GM21447 (cell line): ENCODE results near the gene GABRB2.
"Not testable (repeated sequence)": the region's sequence is repeated elsewhere in the genome, so short reads cannot be mapped to it uniquely, and the experiment has no call there.

ENCODE experiments used
- ATAC-seq: cut with Tn5 transposase; IDR thresholded peaks from one replicate; pipeline ENCODE4 v1.9.1; 2021; ENCODE audit not compliant: unreplicated experiment

GABRB2 gene

DNA sequence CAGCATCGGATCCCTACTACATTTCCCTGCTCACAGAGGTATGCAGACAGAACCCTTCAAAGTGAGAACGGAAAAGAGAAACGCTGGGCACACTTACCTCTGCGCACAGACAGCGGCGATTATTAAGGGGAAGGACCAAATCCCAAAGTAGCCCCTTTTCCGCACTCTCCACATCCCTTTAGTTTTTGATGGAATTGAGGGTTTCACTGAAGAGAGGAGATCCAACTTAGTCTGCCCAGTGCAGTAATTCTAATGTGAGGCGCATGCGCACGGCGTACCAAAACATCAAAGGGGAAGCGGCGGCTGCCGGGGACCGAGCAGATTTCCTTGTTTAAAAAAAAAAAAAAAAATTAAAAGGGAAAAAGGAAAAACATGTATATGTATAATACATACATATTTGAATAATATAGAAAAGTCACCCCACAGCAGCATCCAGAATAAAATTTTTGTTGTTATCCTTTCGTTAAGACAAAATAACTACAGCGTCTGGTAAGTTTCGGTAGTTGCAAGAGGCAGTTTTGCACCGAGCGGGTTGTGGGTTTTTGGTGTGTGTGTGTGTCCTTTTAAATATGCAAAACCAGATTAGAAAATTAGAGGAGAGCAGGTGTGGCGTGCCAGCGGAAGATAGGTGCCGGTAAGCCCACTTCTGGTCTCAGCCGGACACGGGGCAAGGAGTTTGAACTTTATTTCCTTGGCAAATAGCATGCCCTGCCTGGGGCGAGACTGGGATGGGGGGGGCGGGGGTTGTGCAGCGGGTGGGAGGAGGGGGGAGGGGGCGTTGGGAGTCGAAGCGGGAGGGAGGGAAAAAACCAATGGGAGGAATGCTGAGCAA is at the start of gene GABRB2:
Gene GABRB2, minus strand, starts transcription at position 256 of the 832 bp plus-strand sequence. Its CDS starts 82 bp downstream, at position 174.
- peak; percentile 58 for ATAC-seq

DNA sequence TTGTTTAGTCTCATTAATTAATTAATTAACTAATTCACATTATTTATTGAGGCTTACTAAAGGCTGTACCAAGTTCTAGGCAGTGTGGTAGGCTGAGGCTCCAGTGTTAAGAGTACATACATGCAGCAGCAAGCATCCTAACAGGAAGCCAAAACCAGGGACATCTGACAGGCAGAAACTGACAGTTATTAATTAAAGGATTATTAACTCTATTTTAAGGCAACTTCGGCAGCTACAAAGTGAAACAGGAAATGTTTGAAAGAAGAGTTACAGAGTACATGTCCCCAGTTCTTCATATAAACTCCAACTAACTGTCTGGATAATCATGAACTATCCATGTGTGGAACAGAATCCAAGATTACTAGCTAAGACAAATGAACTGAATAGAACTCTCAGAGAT is 39.3 kb upstream of the GABRB2 start:
- ATAC-seq, result no peak

DNA sequence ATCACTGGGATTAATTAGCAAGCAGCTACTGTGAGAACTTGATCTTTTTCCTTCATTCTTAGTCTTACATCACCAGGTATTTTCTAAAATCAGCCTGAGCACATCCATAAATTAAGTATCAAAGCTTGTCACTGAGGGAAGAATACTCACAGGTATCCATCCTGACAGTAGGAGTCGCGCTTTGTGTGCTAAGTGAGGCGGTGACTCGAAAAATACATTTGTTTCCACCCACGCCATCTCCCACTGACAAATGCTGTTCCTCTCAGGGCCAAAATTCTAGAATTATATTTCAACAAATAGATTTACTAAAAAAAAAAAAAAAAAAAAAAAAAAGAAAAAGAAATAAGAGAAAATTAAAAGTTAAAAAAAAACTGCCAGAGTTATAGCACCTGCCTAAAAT is 34.1 kb upstream of the GABRB2 start:
- no peak for ATAC-seq

DNA sequence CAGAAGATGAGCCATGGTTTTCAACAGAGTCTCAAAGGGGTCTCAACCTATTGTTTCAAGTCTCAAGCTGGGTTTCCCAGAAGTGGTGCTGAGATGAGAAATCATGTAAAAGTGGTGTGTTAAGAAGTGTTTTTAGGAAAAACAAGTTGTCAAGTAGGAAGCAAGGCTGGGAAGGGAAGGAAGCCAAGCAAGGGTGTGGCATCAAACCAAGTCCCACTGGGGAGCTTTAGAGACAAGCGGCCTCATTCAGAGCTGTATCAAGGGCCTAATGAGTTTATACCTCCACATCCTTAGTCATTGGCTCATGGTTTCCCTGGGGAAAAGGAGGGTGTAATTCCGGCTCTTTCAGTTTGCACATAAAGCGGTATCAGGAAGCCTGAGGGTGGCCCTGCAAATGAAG is 26.4 kb upstream of the GABRB2 start:
- ATAC-seq, result no peak

DNA sequence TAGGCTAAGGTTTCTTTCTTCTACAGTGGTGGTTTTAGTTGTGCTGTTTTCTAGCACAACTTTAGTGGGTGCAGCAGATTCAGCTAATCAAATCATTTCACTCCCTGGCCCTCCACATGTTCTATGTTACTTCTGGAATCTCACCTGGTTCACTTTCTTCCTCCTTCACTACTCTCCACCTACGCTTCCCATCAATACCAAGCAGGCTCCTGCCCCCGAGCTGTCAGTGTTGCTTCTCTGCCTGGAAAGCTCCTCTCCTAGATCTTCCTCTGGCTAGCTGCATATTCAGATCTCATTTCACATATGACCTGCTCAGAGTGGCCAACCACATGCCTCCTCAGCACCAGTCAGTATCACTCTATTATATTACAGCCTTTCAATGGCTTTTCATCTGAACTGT is 19.6 kb upstream of the GABRB2 start:
- ATAC-seq, result no peak

DNA sequence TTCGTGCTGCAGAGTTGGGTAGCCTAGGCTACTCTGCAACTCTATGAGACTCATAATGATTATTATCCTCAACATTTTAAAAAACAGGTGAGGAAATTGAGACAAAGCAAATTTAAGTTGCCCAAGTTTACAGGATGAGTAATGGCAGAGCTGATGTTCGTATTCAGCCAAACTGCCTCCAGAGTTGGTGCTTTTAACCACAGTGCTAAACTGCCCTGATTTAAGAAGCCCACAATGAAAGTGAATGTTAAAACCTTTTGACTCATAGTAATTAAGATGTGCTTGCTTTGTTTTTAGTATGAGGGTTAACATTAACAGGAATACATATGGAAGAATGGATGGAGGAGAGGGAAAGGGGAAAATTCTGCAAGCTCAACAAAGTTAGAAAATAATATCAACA is 15.9 kb upstream of the GABRB2 start:
- ATAC-seq, result no peak

DNA sequence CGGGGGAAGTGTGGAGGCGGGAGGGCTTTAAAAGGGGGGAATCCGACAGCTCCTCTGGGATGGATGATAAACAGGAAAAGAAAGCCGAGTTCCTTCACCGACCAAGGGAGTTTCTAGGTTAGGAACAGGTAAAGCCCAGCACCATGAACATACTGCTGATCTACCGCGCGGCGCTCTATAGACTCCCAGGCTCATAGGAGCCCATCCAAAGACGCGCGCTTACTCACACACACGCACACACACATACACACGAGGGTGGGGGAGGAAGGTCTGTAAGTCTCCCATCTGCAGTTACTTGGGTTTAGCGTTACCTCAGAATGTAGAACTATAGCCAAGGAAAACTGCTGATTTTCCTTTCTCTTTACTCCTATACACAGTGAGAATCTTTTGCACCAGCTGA is 2.6 kb upstream of the GABRB2 start:
- no peak for ATAC-seq

DNA sequence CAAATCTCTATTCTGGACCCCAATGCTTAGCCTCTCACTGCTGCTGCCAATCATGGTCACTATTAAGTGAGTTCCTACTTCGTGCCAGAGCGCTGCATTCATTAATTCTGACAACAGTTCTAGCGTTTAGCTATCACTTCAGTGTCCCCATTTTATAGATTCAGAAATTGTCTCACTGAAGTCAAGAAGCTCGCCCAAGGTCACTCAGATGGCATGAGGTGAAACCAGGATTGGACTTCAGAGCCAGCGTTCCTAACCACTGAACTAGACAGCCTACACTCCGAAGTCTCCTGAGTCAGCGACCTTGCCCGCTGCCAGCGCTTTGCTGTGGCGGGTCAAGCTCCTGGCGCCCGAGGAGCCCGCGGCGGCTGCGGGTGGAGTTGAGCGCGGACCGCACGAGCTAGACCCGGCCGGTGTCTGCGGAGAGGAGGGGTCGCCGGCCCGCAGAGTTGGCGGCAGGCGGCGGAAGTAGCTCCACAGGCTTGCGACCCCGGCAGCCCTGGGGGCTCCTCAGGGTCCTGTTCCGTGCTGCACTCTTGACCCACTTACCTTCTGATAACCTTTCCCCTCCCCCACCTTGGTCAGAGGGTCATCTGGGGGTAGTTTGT is 2.1 kb upstream of the GABRB2 start:
- no peak for ATAC-seq

DNA sequence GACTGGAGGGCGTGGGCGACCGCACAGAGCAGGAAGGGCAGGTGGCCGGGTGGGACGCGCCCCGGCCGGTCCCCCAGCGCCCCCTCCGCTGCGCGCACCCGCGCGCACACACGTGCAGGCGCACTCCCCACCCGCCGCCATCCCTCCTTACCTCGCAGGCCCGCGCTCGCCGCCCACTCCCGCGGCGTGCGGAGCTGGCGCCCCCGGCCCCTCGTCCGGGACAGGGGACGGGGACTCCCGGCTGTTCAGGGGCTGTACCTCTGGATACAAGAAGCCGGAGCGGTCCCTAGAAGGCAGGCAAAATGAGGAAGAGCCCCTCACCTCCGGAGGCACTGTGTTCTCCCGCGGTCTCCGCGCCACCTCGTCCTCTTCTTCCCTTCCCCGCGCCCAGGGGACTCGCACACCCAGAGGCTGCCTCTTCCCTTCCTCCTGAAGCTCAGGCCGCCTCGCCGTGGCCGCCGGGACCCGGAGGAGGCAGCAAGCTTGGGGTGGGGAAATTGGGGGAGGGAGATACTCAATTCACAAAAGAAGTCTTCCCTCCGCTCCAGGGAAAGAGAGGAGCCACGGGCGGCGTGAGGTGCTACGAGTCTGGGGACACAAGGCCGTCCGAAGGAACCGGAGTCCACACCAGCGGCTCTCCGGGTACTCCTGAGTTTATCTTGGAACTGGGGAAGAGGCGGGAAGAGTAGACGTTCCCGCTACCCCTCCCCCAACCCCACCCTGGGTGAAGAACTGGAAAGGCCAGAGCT is 1.4 kb upstream of the GABRB2 start:
- no peak for ATAC-seq

DNA sequence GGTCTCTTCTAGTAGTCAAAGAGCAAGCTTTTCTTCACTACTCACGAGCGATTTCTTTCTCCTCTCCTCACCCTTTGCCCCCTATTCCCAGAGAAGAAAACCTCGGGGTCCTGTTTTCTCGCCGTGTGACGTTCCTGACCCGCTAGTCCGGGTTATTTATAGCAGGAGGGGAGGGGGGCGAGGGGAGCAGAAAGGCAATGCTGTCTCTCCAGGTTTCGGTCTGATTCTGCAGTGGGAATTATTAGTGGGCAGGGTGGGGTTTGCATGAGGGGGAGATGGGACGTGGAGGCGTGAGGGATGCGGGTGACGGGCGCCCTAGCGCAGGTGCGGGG is 847 bp upstream of the GABRB2 start:
- ATAC-seq, result no peak

DNA sequence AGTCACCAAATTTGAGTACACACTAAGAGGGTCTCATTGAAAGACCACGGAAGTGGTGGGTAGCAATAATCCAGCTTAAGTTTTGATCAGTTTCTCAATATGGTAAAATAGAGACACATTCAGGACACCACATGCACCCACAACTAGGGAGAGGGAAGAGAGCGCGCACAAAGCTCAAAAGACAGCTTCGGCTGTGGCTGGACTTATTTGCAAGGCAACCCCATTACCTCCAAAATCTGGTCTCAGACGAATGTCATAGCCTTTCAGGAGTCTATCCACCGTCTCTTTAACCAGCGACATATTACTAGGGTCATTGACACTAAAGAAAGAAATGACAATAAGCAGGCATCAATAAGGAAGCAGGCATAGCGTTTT is 443 bp downstream of the GABRB2 start:
- ATAC-seq, result peak; percentile 3

DNA sequence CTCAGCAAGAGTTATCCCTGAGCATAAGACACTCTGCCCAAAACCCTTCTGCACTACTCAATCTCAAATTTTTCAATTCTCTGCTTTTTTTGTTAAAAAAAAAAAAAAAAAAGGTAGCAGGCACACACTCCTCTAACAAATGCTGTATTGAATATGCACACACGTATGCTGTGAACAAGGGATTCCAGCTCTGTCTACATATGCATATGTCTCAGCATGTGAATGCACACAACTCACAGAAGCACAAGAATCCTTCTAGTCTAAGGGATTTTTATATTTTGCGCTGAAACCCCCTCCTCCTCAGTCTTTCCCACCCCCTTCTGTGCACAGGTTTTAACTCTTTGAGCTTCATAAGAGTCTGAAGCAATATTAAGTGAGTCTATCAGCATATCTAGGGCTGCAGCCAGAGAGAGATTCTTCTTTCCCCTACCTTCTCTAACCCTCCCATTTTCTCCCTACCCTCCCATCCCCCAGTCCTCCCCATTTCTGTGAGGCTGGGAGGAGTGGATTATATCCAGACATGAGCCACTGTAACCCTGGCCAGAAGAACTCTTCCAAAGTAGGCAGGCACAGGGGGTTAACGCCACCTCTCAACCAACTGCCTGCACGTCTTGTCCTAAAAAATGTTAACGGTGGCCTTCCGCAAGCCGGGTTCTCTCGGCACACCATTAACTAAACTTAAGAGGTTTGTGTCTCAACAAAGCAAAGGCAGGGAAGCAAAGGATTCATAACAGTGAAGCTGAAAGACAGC is 1.0 kb downstream of the GABRB2 start:
- ATAC-seq, result no peak

DNA sequence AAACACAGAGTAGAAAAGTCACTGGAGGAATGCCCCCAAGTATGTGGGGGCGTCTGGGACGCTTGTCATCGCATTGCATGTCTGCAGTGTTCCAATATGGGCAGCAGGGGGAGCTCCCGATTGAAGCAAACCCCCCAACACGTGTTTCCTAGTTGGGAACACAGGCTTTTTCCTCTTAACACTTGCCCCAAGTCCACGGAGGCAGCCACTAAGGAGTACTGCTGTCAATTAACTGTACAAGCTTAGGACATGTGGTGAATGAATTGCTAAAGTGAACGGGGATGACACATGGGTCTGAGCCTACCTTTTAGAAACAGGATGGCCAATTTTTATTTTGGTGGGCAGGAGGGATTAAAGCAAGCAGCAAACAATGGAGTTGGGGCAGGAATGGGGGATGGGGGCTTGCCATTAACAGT is 2.2 kb downstream of the GABRB2 start:
- peak; percentile 56 for ATAC-seq

DNA sequence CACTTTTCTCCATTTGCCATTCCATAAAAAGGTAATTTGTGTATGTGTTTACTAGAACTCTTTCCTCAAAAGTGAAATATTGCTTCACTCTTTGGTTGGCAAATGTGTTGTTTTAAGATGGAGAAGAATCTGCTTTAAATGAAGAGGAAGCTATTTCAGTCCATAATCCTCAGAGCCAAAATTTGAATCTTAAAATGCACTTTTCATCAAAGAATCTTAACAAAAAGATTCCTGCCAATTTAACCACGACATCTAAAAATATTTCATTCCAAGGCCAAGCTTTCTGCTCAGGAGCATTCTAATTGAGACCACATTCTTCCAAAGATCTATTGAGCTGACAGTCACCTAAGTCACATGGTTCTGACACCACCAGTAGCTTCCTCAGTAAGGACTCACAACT is 7.5 kb downstream of the GABRB2 start:
- no peak for ATAC-seq

DNA sequence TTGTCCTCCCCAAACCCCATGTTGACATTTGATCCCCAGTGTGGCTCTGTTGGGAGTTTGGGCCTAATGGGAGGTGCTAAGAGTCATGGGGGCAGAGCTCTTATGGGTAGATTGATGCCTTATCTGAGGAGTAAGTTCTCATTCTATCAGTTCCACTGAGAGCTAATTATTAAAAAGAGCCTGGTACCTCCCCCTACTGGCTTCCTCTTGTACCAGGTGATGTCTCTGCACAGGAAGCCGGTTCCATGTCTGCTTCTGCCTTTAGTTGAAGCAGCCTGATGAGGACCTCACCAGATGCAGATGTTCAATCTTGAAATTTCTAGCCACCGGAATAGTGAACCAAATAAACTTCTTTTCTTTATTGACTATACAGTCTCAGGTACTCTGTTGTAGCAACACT is 10.8 kb downstream of the GABRB2 start:
- ATAC-seq, result peak; percentile 73

DNA sequence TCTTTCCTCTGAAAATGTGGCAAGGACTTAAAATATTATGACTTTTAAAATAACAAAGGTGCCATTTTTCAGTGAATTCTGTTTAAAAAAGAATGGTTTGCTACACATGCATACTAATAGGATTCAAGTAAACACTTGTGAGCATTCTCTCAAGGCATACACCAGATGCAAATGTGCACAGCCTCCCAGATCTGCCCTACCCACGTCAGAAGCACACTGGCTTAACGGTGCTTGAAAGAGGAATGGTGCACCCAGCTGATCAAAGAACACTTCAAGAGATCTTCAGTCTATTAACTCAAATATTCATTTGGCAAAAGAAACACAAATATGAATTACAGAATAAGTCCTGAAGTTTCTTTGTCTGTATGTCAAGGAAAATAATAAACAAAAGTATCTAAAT is 15.8 kb downstream of the GABRB2 start:
- no peak for ATAC-seq

DNA sequence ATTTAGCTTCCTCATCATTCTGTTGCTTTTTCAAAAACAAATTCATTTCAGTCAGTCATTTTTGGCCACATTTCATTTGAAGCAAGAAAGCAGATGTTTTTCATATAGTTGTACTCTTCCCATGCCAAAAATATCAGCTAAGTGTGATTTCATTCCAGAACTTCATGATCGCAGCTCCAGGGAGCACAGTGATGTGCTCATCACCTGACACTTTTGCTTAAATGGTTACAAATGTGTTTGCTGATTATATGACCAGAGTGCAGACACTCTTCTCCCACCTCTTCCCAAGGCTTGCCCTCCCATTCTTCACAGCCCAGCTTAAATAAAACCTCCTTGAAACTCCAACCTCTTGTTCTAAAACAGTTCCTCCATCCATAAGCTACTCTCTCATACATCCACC is 32.6 kb downstream of the GABRB2 start:
- ATAC-seq, result no peak

DNA sequence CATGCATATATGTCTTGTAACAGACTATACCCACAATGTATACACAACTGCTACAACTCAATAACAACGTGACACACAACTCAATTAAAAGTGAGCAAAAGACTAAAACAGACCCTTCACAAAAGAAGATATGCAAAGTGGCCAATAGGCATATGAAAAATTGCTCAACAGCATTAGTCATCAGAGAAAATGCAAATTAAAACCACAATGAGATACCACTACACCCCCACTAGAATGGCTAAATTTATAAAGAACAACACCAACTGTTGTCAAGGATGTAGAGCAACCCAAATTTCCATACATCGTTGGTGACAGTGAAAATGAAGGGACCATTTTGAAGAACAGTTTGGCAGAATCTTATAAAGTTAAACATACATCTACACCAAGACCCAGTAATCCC is 38.9 kb downstream of the GABRB2 start:
- no peak for ATAC-seq

DNA sequence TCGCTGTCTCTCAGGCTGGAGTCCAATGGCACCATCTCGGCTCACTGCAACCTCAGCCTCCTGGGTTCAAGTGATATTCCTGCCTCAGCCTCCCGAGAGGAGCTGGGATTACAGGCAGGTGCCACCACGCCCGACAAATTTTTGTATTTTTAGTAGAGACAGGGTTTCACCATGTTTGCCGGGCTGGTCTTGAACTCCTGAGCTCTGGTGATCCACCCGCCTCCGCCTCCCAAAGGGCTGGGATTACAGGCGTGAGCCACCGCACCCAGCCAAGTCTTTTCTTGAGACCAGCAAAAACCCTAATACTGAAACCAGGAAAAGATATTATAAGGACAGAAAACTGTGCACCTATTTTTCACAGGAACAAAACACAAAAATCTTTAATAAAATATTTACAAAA is 41.4 kb downstream of the GABRB2 start:
- not testable (repeated sequence) for ATAC-seq

DNA sequence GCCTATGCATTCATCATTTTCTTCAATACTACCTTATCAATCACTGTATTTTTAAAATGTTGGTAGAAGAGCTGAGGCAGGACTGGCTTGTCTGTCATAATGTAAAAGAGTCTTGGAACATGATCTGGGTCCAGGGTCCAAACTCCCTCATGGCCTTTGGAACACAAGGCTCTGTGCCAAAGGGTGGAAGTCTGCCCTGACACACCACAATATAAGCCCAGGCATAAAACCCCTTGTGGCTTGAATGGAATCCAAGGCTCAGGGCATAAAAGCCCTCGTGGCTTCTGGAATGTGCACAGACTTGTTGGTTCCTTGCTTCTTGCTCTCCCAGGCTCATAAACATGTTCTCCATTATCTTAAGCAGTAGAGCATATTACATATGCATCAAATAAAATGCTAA is 48.0 kb downstream of the GABRB2 start:
- no peak for ATAC-seq

DNA sequence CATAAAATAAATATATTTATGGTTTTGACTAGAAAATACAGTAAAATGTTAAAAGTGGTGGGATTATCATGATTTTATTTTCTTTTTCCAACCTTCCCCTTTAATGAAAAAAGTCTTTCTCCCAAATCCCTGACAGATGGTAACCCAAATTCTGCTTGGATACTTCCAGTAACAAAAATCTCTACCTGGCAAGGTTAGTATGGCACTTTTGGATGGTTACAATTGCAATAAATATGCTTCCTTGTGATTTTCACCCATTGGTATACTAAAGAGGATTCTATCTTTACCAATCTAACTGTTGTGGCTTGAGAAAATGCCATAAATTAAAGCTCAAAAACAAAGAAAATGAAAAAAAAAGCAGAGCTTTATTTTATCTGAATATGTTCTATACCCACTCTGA is 62.8 kb downstream of the GABRB2 start:
- ATAC-seq, result no peak
